ENCODE data around the gene TBC1D5. TPM values are rescaled to one million over a fixed set of nuclear protein-coding genes. Genes with fewer than 3 reads are reported as not detected.
"Not testable (repeated sequence)": the region's sequence is repeated elsewhere in the genome, so short reads cannot be mapped to it uniquely, and the experiment has no call there.

The TBC1D5 gene
- total and polyA plus RNA-seq, 12 donors, result 6.4 to 108 (median 70.7) TPM

GRCh38 chr3:17639765-17640164, 102.7 kb downstream of the TBC1D5 start:
- WGBS, 4 donors, result 58 to 83% (median 67%) methylated on average over 2 of the region's 2 CpGs
- H3K27ac ChIP-seq, result peak overlapping the region in 2 of 5 donors; percentile 46 to 66
- intact Hi-C loops (cut with DNase I), result no loop called here
- DNase-seq, result peak in 2 of 7 donors; percentile 14 to 15
- H3K4me1 ChIP-seq (replicated peaks in 1 of 2), result peaks cover 21 to 59% of the 10 kb centered on the region in 2 donors
- H3K36me3 ChIP-seq (replicated peaks in 1 of 2), result no peaks in the 10 kb centered on the region
- no peaks in the 10 kb centered on the region for H3K27me3 ChIP-seq
- no peak for TF ChIP-seq POLR2A (IDR thresholded peaks at IDR 0.05)
- no peak for TF ChIP-seq CTCF (IDR thresholded peaks at IDR 0.05)
- no peaks in the 10 kb centered on the region for H3K9me3 ChIP-seq (replicated peaks in 1 of 3)
- H3K4me3 ChIP-seq, result no peak overlapping the region

- H3K4me1 ChIP-seq (replicated peaks in 1 of 2), result peaks cover 21 to 54% of the 10 kb centered on the region in 2 donors
- H3K27me3 ChIP-seq, result no peaks in the 10 kb centered on the region
- 56 to 62% (median 60%) methylated on average over 2 of the region's 2 CpGs for WGBS, 4 donors
- TF ChIP-seq CTCF (IDR thresholded peaks at IDR 0.05), result no peak
- no peak for TF ChIP-seq POLR2A (IDR thresholded peaks at IDR 0.05)
- intact Hi-C loops (cut with DNase I), result no loop called here
- H3K36me3 ChIP-seq (replicated peaks in 1 of 2), result no peaks in the 10 kb centered on the region
- peak overlapping the region in 2 of 5 donors; percentile 46 to 66 for H3K27ac ChIP-seq
- no peak for DNase-seq
- no peaks in the 10 kb centered on the region for H3K9me3 ChIP-seq (replicated peaks in 1 of 3)
- H3K4me3 ChIP-seq, result no peak overlapping the region
Observed at GRCh38 chr3:17639257-17639656, 103.2 kb downstream of the TBC1D5 start.

GRCh38 chr3:17638356-17638755, 104.1 kb downstream of the TBC1D5 start:
- TF ChIP-seq CTCF (IDR thresholded peaks at IDR 0.05) (no peak), POLR2A (IDR thresholded peaks at IDR 0.05) (no peak)
- DNase-seq, result no peak
- H3K9me3 ChIP-seq (replicated peaks in 1 of 3), result no peaks in the 10 kb centered on the region
- H3K36me3 ChIP-seq (replicated peaks in 1 of 2), result no peaks in the 10 kb centered on the region
- no peaks in the 10 kb centered on the region for H3K27me3 ChIP-seq
- H3K4me3 ChIP-seq, result no peak overlapping the region
- intact Hi-C loops (cut with DNase I), result no loop called here
- H3K4me1 ChIP-seq (replicated peaks in 1 of 2), result peaks cover 21 to 45% of the 10 kb centered on the region in 2 donors
- no peak overlapping the region for H3K27ac ChIP-seq

- H3K4me3 ChIP-seq; intact Hi-C loops (cut with DNase I); H3K36me3 ChIP-seq (replicated peaks in 1 of 2); H3K27me3 ChIP-seq; H3K9me3 ChIP-seq (replicated peaks in 1 of 3): not testable (repeated sequence)
- WGBS, 4 donors, result 18 to 21% (median 20%) methylated on average over 2 of the region's 2 CpGs
- peaks cover 29 to 54% of the 10 kb centered on the region in 2 donors for H3K4me1 ChIP-seq (replicated peaks in 1 of 2)
- DNase-seq, result peak; percentile 21 to 69 (median 51)
- H3K27ac ChIP-seq, result peak overlapping the region in 4 of 5 donors; percentile 25 to 58 (median 54)
Observed at GRCh38 chr3:17635675-17636074, 106.8 kb downstream of the TBC1D5 start.

- H3K36me3 ChIP-seq (replicated peaks in 1 of 2), result no peaks in the 10 kb centered on the region
- no peak for DNase-seq
- H3K4me3 ChIP-seq, result no peak overlapping the region
- H3K27ac ChIP-seq, result peak overlapping the region in 3 of 5 donors; percentile 52 to 72 (median 57)
- intact Hi-C loops (cut with DNase I), result no loop called here
- H3K27me3 ChIP-seq, result no peaks in the 10 kb centered on the region
- H3K9me3 ChIP-seq (replicated peaks in 1 of 3), result no peaks in the 10 kb centered on the region
- H3K4me1 ChIP-seq (replicated peaks in 1 of 2), result peaks cover 28 to 47% of the 10 kb centered on the region in 2 donors
- TF ChIP-seq POLR2A (IDR thresholded peaks at IDR 0.05), result no peak
- no peak for TF ChIP-seq CTCF (IDR thresholded peaks at IDR 0.05)
Observed at GRCh38 chr3:17634964-17635363, 107.5 kb downstream of the TBC1D5 start.
